GM19043 (cell line): ENCODE measurements around the gene KRTAP2-1.
"Not testable (repeated sequence)": the region's sequence is repeated elsewhere in the genome, so short reads cannot be mapped to it uniquely, and the experiment has no call there.

Experiments used
- ATAC-seq: cut with Tn5 transposase; IDR thresholded peaks from one replicate; pipeline ENCODE4 v1.9.1; 2021; ENCODE audit warnings: low read depth; ENCODE audit not compliant: unreplicated experiment

Gene KRTAP2-1

GRCh38 chr17:41013606-41014005 lies 33.5 kb downstream of the KRTAP2-1 start:
- no peak for ATAC-seq

GRCh38 chr17:41013181-41013580 lies 33.9 kb downstream of the KRTAP2-1 start:
- no peak for ATAC-seq

DNA sequence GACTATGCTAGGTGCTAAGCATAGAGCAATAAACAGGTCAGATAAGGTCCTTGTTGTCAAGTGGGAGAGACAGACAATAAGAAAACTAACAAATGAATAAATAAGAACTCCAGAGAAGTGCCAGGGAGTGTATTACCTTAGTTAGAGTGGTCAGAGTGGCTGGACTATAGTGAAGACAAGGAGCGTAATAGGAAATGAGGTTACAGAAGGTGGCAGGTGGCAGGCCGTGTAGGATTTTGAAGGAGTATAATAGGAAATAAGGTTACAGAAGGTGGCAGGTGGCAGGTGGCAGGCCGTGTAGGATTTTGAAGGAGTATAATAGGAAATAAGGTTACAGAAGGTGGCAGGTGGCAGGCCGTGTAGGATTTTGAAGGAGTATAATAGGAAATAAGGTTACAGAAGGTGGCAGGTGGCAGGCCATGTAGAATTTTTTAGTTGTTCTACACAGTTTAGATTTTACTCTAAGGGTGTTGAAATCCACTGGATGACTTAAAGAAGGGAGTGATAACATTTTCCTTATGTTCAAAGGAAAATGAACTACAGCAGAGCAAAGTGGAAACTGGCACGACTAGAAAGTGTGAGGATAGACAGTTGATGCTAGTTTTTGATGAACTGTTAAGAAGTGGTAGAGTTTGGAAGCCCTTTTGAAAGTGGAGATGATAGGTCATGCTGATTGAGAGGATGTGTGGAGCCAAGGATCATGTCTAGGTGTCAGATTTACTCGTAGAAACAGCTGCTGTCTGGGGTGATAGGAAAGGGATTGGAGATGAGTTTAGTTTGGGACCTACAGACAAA lies 34.6 kb downstream of the KRTAP2-1 start:
- ATAC-seq, result no peak

GRCh38 chr17:41010441-41010840 lies 36.7 kb downstream of the KRTAP2-1 start:
- ATAC-seq, result no peak

GRCh38 chr17:41009936-41010335 lies 37.2 kb downstream of the KRTAP2-1 start:
- ATAC-seq, result no peak

- ATAC-seq, result no peak
Measured at GRCh38 chr17:41009301-41009760, 37.8 kb downstream of the KRTAP2-1 start.

DNA sequence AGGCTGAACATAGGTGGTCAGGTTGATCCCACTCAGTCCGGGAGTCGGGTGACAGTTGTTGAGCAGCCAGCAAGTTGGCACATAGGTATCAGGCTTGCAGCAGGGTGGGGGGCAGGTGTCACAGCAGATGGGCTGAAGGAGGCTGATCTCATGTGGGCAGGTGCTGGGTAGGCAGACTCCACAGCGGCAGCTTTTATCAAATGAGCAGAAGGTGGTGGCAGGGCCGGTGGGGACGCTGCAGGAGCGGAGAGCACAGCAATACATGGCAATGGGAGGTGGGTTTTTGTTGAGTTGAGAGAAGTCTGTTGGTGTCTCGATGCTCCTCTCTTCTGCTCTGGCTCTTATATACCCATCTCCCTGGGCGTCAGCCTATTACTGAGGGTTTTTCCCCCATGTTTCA lies 38.3 kb downstream of the KRTAP2-1 start, which contains the start of gene KRTAP3-1:
Gene KRTAP3-1 (minus strand): TSS at position 318 of the 400 bp plus-strand sequence. CDS start 54 bp downstream, at position 264.
- no peak for ATAC-seq

- ATAC-seq, result no peak
Measured at GRCh38 chr17:41004397-41004796, 42.7 kb downstream of the KRTAP2-1 start.

DNA sequence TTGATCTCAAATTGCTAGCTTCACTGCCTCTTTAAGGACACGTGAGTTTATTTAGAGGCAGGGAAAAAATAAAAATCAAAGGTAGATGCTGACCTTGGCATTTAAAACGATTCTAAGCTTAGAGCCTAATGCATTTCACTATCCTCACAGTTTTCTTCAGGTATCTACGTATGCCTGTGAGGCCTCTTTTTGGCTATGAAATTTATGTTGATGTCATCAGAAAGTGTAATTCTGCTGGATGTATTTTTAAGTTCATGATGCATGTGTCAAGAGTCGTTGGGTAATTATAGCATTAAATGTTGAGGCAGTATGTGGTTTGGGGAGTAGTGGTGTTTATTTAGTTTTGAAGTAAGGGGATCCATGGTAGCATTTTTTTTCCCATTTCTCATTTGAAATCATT lies 43.2 kb downstream of the KRTAP2-1 start:
- no peak for ATAC-seq

- no peak for ATAC-seq
Measured at GRCh38 chr17:41002814-41003213, 44.3 kb downstream of the KRTAP2-1 start.

DNA sequence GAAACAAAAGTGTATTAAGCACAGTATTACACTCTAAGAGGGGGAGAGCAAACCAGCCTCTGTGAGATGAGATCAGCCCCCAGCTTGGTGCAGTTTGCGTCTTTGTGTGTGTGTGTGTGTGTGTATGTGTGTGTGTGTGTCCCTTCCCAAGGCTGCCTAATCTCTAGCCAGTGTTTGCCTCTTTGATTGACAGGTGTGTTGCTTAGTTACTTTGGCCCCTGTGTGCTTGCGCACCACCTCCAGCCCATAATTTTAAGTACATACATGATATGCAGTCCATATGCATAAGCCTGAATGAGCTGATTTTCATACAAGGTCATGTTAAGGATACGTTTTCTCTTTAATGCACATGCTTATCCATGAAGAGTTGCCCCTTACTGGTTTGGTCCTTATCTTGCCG lies 45.3 kb downstream of the KRTAP2-1 start:
- ATAC-seq, result no peak

DNA sequence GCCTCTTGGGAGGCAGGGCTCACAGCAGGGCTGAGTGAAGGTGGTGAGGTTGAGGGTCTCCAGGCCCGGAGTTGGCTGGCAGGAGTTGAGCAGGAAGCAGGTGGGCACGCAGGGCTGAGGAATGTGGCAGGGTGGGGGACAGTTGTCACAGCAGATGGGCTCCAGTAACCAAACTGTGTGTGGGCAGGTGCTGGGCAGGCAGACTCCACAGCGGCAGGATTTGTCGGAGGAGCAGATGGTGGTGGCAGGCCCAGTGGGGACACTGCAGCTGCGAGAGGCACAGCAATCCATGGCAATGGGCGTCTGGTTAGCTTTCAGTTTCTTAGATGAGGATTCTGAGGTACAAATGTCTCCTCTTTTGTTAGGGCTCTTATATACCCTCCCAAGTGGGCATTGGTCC lies 47.6 kb downstream of the KRTAP2-1 start, which contains the start of gene KRTAP3-2:
Gene KRTAP3-2 (minus strand): TSS at position 344 of the 400 bp plus-strand sequence. CDS start 53 bp downstream, at position 291.
- ATAC-seq, result not testable (repeated sequence)

- ATAC-seq, result no peak
Measured at GRCh38 chr17:40997361-40997760, 49.8 kb downstream of the KRTAP2-1 start.

DNA sequence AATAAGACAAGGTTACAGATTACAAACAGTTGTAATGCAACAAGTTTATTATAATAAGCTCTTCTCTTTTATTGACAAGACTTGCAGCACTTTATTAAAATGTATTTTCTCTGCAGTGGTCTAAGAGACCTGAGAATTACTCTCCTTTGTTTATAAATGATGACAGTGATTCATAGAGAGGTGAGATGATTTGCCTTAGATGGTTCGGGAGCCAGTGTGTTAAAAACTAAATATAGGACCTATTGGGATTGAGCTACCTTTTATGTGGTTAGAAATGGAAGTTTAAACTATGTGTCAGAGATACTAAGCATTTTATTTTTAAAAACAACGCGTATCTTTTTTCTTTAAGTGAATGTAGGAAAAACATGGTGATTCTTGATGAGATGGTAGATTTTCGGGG lies 50.3 kb downstream of the KRTAP2-1 start:
- no peak for ATAC-seq
